GM21737 (cell line): Measurements from ENCODE around the gene GALNT13.

Source experiments
- ATAC-seq: cut with Tn5 transposase; IDR thresholded peaks from one replicate; pipeline ENCODE4 v1.9.1; 2021; ENCODE audit warnings: mild to moderate bottlenecking, moderate library complexity; ENCODE audit not compliant: unreplicated experiment

GALNT13 gene

DNA sequence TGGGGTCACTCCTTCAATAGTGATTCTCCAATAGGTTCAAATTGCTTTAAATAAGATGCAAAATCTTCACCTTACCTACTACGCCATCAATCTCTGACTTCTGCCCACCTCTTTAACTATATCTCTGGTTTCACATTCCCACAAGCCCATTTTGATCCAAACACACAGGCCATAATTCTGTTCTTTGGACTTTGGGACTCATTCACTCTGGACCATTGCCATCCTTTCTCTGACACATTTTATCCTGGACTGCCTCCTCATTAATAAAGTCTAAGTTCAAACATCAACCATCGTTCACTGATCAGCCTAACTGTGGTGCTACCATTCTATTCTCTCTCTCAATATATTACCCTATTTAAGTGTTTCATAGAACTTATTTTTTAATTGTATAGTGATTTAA, 332.2 kb downstream of the GALNT13 start:
- ATAC-seq: no peak

DNA sequence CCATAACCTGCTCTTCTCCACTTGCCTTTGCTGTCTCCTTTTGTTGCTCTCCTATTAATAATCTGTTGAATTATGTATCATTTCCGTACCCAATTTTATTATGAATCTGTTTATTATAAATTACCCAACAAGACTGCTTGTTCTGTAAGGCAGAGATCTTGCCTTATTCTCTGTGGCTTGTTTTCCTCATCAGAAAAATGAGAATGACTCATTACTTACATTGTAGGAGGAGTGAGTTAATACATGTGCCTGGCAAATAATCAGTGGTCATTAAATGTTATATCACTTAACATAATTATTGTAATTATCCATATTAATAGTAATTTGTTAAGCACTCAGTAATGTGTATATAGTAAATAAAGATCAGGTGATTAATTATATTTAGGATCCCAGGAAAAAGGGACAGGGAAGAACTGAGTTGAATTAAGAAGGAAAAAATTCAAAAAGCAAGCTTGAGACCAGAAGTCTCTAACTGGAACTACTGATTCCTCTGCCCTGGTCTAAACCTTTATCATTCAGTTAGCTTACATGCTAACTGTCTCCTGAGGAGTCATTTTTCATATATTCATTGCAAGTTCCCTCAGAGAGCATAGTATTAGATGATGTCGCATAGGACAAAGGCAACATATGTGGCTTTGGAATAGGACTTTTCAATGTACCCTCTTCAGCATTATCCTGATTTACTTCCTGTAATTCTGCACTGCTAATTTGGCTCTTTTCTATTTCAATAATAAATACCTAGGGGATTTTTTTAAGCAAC, 335.7 kb downstream of the GALNT13 start:
- ATAC-seq: no peak

DNA sequence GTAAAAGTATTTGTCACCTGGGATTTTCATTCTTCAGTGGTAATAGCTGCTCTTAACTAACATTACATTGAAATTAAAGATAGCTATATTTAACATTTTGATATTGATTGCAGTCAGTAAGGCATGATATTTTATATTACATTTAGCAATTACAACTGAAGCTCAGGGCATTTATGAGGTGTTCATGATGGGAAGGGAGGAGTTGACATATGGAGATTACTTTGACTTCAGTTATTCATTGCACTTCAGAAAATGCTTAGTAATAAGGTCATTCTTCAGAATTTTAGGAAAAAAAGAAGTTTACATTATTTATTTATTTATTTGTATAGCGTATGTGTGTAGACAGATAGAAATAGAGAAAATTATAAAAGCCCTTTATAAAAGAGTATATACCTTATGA, 352.0 kb downstream of the GALNT13 start:
- no peak for ATAC-seq

DNA sequence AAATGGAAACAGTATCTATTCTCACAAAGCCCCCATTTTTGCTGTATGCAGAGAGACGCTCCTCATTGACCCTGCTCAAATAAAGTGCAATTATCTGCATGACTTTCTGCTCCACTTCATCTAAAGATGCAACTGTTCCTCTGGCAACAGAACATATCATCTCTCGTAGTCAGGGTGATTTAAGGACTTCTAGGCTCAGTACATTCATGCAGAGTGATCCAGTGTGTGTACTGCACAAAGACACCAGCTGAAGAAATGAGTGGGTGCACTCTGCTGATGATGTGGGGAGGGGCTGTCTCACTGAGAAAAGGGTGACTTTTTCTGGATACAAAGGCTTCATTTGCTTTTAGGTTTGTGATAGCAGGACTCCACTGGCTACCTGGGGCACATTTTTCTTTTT, 355.2 kb downstream of the GALNT13 start:
- no peak for ATAC-seq

DNA sequence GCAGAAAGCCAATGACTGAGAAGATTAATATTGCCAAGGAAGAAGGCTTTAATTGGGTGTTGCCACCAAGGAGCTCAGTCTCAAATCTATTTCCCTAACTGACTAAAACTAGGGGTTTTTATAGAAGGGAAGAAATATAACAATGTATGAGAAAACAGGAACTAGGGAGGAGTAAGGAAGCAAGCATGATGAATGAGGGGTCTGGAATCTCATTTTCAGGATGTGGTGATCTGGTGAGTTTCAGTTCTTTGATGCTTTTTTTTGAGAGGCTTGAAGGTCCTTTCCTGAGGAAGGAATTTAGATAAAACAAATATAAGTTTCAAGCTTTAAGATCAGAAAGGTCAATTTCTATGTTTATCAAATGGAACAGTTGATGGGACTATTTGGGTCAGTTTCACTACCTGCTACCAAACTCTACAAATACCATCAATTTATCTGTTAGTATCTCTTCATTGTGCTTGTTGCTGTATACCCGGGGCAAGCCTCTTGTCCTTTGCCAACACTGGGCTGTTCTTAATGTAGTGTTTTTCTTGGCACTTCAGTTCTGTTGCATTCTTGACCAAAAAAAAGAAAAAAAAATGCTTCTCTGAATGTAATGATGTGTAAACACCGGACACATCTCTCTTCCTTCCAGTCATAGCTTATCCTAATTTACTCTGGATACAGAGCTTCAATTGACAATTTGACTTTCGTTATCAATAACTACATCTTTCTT, 357.0 kb downstream of the GALNT13 start:
- no peak for ATAC-seq

DNA sequence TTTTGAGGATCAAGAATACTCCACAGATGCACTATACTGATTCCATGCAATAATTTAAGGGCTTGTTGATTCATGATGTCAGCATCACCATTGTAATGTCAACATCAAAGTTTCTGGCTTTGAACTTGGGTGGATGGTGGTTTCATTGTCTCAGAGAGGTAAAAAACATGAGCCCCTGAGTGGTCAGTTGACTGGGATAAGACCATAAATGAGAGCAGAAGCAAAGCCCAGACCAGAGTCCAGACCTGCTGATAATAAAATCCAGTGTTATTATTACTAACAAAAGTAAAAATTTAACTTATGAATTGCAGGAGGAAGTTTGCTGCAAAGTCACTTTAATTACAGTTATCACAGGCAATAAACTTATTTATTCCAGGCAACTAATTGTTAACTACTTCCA, 358.2 kb downstream of the GALNT13 start:
- no peak for ATAC-seq

DNA sequence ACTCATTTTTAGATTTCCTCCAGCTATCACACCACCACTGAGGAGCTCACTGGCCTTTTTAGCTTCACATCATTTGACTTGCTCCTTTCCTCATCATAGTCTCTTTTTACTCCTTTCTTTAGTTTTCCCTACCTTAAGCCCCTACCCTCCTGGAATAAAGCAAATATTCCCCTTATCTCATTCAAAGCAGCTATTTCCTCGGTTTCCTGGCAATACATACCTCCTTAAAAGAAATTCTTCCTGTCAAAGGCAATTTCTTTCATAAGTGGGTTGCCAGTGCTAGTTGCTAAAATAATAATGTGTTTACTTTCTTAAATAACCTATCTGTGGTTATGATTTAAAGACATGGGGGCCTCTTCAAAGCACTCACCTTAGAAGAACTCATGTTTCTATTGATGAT, 359.3 kb downstream of the GALNT13 start:
- ATAC-seq: no peak

DNA sequence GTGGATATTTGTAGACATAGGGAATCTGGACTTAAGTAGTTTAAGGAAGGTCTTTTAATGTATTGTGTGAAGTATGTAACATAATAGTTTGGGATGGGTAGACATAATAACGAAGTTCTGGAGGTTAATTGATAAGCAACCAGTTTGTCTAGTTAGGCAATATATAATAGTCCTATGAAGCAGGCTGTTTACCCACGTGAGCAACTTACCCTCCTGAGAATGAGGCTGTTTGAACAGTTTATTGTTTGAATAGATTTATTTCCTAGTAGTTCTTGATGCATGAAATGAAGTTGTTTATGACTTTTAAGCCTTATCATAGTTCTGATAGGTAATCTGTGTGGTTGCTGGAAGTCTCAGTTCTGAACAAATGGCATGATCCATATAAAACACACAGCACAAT, 361.5 kb downstream of the GALNT13 start:
- ATAC-seq: no peak

DNA sequence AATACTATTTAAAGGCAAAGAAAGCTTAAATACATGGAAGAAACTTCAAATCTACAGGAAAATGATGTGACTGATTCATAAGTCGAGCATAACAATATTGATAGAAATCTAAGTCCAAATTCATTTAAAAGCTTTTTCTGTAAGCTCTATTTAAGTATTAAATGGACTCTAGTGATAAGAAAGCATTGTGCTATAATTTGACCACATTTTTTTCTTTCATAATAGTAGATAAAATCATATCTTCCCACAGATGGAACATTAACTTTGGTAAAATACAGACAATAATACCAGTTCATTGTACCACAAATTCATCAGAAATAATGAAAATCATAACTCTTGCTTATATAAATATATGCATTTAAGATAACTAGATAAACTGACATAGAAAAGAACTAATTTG, 366.5 kb downstream of the GALNT13 start:
- no peak for ATAC-seq

DNA sequence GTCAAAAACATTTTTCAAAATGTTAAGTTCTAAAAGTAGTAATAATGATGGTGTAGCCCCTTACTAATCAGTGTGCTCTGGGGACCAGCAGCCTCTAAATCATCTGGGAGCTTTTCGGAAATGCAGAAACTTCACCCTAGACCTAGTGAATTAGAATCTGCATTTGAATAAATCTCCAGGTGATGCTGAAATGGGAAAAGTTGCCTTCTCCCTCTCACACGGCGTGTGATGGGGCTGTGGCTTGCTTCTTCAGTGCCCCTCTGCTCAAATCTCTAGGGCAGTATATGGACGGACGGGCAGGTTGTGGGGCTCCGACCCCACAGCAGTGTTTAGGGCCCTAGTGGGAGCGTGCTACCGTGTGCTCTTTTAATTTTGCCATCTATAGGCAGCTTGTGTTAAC, 368.6 kb downstream of the GALNT13 start:
- no peak for ATAC-seq

DNA sequence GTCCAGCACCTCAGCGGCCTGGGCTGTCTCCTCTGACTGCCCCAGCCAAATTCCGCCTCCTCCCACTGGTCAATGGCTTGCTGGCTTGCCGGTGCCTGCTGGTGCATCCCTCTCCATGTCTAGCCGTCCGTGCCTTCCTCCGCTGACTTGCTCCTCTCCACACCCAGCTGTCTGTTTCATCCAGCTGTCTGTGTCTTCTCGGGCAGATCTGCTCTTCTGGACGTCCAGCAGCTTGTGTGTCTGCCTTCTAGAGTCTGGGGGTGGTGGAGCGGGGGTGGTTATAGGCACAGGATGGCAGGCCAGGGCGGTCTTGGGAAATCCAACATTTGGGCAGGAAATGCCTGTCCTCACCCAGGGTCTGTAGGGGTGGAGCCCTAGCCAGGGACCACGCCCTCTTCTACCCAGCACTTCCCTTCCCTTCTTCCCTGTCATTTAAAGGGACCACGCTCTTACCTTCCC, 369.2 kb downstream of the GALNT13 start:
- no peak for ATAC-seq

DNA sequence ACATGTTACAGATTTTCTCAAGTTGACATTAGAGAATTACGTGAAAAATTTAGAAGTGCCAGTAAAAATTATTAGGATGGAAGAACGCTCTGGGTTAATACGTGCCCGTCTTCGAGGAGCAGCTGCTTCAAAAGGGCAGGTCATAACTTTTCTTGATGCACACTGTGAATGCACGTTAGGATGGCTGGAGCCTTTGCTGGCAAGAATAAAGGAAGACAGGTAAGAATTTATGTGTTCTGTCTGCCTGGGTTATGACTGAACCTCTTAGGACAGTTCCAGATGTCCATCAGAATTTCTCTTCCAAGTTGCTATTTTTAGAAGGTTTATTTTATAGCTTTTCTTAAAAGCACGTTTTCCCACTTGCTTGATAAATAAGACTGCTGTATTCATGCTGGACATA, 371.0 kb downstream of the GALNT13 start:
- no peak for ATAC-seq

DNA sequence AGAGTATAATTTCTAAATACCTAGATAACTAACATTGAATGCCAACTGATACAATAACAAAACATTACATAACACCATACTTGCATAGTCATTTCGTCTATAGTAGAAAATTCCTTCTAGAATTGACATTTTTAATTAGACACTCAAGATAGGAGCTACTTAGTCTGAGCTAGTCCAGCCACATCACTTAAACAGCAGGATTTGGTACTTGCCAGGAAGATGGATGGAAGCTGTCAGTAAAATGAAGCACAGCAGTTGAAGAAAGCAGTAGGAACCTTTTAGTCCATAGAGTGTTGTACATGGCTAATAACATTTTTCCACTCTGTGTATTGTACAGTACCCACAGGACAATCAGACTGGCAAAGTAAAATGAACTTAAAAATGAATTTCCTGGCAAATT, 372.0 kb downstream of the GALNT13 start:
- ATAC-seq: no peak

DNA sequence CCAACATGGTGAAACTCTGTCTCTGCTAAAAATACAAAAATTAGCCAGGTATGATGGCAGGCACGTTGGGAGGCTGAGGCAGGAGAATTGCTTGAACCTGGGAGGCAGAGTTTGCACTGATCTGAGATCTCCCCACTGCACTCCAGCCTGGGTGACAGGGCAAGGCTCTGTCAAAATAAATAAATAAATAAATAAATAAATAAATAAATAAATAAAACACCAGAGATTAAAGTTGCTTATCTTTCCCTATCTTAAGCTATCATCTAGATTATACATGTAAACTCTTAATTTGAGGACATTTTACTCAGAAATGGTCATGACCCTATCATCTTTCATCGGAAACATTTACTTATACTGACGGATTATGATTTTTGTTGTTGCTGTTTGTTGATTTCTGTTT, 373.2 kb downstream of the GALNT13 start:
- ATAC-seq: no peak

DNA sequence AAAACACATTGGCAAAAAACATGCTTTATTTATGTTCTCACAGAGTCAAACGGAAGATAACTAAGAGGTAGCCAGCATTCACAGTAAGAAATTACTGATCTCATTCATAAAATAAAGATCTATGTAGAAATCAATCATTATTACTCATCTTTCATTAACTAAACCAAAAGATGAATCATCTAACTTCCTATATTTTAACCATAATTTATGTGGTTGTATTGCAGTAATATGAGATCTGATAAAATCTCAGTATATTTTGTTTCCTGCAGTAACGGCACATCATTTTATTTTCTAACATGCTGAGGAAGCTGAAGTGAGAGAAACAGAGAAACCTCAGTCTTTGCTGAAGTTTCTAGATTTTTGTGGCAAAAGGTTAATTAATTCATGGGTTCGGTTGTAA, 375.8 kb downstream of the GALNT13 start:
- ATAC-seq: no peak

DNA sequence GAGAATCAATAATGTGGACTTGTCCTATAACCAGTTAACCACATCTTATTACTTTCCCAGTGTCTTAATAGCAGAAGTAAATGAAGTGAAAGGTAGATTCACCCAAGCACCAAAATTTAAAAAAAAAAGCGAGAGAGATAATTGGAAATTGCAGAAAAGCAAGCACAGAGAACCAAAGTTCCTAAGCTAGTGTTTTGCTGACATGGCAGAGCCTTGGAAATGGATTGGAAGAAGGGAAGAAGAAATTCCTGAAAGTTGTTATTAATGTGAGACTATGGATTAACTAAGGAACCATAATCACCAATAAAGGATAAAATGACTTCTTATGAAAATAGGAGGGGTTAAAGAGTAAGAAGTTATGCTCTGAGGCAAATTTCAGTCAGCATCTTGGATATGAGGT, 384.4 kb downstream of the GALNT13 start:
- ATAC-seq: no peak

DNA sequence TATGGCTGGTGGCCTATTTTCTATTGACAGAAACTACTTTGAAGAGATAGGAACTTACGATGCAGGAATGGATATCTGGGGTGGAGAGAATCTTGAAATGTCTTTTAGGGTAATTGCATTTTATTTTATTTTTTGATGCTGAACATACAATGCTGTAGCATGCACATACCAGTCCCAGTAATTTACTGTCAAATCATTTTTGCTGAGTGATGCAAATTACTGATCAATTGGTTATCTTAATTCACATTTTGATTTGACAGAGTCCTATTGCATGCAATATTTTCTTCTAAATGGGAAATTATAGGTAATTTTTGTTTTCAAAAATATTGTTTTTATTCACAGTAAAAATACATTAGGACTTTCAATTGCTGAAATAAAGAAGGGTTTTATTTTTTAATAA, 387.3 kb downstream of the GALNT13 start:
- no peak for ATAC-seq

DNA sequence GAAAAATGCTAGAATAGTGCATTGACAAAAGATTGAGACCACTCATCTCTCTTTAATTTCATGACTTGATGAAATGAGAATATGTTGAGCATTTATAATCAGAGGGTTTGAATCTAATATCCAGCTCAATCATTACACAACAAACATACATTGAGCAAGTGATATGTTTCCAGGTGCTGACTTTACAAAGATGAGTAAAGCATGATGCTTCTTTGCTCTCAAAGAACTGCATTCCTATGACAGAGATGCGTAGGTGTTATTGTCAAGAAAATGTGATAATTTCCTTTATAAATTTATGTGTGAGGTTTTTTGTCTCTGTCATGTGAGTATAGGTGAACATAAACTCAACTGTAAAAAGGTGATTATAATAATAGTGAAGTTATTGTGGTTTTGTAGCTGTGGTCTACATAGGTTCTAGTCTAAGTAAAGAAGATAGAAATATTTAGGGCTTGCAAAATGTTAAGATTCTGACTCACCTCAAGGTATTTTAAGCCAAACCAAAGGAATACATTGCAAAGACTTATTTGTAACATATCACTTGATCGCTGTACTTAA, 389.8 kb downstream of the GALNT13 start:
- no peak for ATAC-seq

DNA sequence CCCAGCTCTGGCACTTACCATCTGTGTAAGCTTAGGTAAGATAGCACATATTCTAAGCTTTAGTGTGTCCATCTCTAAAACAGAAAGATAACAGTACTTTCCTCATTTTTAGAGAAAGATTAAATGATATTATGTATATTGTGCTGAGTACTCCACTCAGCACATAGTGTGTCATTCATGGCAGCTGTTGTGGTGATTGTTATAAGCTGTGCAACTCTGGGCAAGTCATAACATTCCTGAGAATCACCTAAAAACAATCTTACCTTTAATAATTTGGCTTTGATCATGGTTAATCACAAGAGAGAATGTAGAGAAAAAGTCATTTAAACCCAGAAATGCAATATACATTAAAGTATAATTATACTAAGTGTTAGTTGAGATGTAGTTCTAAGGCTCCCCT, 391.5 kb downstream of the GALNT13 start:
- ATAC-seq: no peak

DNA sequence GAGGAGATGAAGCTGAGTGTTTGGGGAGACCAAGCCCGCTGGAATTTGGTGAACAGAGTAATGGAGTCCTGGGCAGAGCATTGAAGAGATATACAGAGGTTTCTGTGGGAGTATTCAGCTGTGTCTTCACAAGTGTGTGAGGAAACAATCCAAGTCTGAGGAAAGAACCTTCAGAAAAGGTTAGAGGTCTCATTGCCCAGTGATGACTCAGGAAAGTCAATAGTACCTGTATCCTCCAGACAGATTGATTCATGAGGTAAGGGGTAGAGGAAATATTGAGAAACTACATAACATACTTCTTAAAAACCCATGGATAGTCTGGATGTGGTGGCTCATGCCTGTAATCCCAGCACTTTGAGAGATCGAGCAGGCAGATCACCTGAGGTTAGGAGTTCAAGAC, 392.3 kb downstream of the GALNT13 start:
- no peak for ATAC-seq

DNA sequence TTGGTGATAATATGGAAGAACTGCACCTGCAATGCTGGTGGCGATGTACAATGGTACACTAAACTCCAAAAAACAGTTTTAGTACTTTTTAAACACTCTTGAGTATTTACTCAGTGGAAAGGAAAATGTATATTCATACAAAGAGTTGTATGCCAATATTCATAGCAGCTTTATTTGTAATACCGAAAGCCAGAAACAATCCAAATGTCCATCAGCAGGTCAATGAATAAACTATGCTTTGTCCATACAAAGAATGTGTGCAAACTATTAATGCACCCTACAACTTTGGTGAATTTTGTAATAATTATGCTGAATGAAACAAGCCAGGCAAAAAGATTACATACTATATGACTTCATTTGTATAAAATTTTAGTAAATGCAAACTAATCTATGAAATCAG, 396.3 kb downstream of the GALNT13 start:
- no peak for ATAC-seq

DNA sequence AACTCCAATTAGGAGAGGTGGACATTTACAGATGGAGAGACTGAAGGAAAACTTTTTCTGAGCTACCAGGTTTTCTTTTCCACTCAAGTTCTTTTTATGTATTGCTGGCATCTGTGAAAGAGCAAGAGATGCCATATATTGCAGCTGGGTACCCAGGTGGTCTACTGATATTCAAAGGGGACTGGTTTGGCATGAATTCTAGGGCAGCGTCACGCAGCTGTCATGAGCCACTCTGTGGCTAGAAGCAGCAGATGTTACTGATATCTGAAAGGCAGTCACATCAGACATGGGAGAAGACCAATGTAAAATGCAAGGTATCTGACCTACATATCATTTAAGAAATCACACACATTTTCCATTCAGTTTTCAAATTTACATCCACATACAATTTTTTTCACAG, 408.8 kb downstream of the GALNT13 start:
- ATAC-seq: no peak
